Midbrain (tissue), 1 donor: ENCODE results near the gene KCNIP1.

Experiments used
- DNase-seq: peaks from one replicate; lab custom pipeline; 2025; lab: John Stamatoyannopoulos, UW

KCNIP1 gene

GRCh38 chr5:170503990-170504596 is at the start of gene KCNIP1:
Gene KCNIP1, plus strand, starts transcription at chr5:170504020.
- DNase-seq: peak; percentile 42

- no peak for DNase-seq
Measured at GRCh38 chr5:170463426-170463825, 40.4 kb upstream of the KCNIP1 start.

- DNase-seq: no peak
Measured at GRCh38 chr5:170464280-170465127, 39.3 kb upstream of the KCNIP1 start.

- no peak for DNase-seq
Measured at GRCh38 chr5:170466553-170466952, 37.3 kb upstream of the KCNIP1 start.

- no peak for DNase-seq
Measured at GRCh38 chr5:170466988-170467707, 36.7 kb upstream of the KCNIP1 start.

- no peak for DNase-seq
Measured at GRCh38 chr5:170468633-170469285, 35.1 kb upstream of the KCNIP1 start.

GRCh38 chr5:170469414-170469813 is 34.4 kb upstream of the KCNIP1 start:
- no peak for DNase-seq

GRCh38 chr5:170470275-170470674 is 33.5 kb upstream of the KCNIP1 start:
- no peak for DNase-seq

GRCh38 chr5:170470808-170471404 is 32.9 kb upstream of the KCNIP1 start:
- no peak for DNase-seq

GRCh38 chr5:170471551-170472178 is 32.2 kb upstream of the KCNIP1 start:
- no peak for DNase-seq

- DNase-seq: no peak
Measured at GRCh38 chr5:170473642-170474041, 30.2 kb upstream of the KCNIP1 start.

- no peak for DNase-seq
Measured at GRCh38 chr5:170474489-170475274, 29.1 kb upstream of the KCNIP1 start.

GRCh38 chr5:170475294-170476000 is 28.4 kb upstream of the KCNIP1 start:
- DNase-seq: peak; percentile 22

GRCh38 chr5:170476704-170477103 is 27.1 kb upstream of the KCNIP1 start:
- no peak for DNase-seq

- DNase-seq: no peak
Measured at GRCh38 chr5:170477906-170478305, 25.9 kb upstream of the KCNIP1 start.

GRCh38 chr5:170478306-170478705 is 25.5 kb upstream of the KCNIP1 start:
- no peak for DNase-seq

GRCh38 chr5:170479484-170479883 is 24.3 kb upstream of the KCNIP1 start:
- DNase-seq: no peak

GRCh38 chr5:170480260-170480659 is 23.6 kb upstream of the KCNIP1 start:
- DNase-seq: no peak

- no peak for DNase-seq
Measured at GRCh38 chr5:170481849-170482248, 22.0 kb upstream of the KCNIP1 start.

- DNase-seq: no peak
Measured at GRCh38 chr5:170482511-170482910, 21.3 kb upstream of the KCNIP1 start.
